PFSK-1 (cell line): ENCODE measurements around the gene TCF3.

Experiments used
- POLR2AphosphoS5 ChIP-seq: IDR thresholded peaks from 2 replicates; pipeline ENCODE4 v1.6.1; 2012; ENCODE audit warnings: low read depth, mild to moderate bottlenecking, control low read depth, low read length, moderate library complexity
- REST ChIP-seq, 2 experiments: IDR thresholded peaks; 2 replicates each; pipeline versions ENCODE4 v1.6.1 to v1.8.0; 2011 to 2012; ENCODE audit warnings: low read depth in 2 of 2, low read length in 2 of 2, control low read depth in 1 of 2, inconsistent platforms in 1 of 2, mild to moderate bottlenecking in 1 of 2, moderate library complexity in 1 of 2; ENCODE audit not compliant: insufficient read depth in 1 of 2
- SIN3A ChIP-seq: IDR thresholded peaks from 2 replicates; pipeline ENCODE4 v1.6.1; 2012; ENCODE audit warnings: mild to moderate bottlenecking, low read length, moderate library complexity, borderline replicate concordance; ENCODE audit not compliant: insufficient read depth
- TAF1 ChIP-seq: IDR thresholded peaks from 2 replicates; pipeline ENCODE4 v1.6.1; 2012; ENCODE audit warnings: low read length, control low read depth, borderline replicate concordance; ENCODE audit not compliant: insufficient read depth

- TF ChIP-seq POLR2AphosphoS5 (no peak), TAF1 (no peak), SIN3A (no peak), REST (IDR thresholded peaks at IDR 0.05; ENCODE audit: insufficient read depth in 1 of 2, low read depth in 2 of 2, low read length in 2 of 2) (no peak)
Measured at GRCh38 chr19:1698636-1699035, 46.2 kb upstream of the TCF3 start.
